NT2/D1 (cell line): ENCODE data around the gene RAX2.

Experiments
- DNase-seq: peaks from one replicate; pipeline ENCODE4 v3.0.0-alpha.2; 2011; ENCODE audit warnings: low read depth, low spot score
- H3K27me3 ChIP-seq: 2 replicates; pipeline ENCODE4 v1.6.0; 2011; ENCODE audit warnings: mild to moderate bottlenecking; ENCODE audit not compliant: insufficient read length, insufficient read depth
- H3K36me3 ChIP-seq: 2 replicates; pipeline ENCODE4 v1.6.1; 2011; ENCODE audit warnings: mild to moderate bottlenecking, low read length, mixed read lengths; ENCODE audit not compliant: insufficient read depth, insufficient read length
- H3K4me1 ChIP-seq: 2 replicates; pipeline ENCODE4 v1.5.1; 2011; ENCODE audit not compliant: insufficient read depth, insufficient read length
- H3K4me3 ChIP-seq: 2 replicates; pipeline ENCODE4 v1.5.1; 2011; ENCODE audit warnings: low read depth; ENCODE audit not compliant: insufficient read length
- H3K9ac ChIP-seq: 2 replicates; pipeline ENCODE4 v1.6.0; 2011; ENCODE audit warnings: low read depth; ENCODE audit not compliant: insufficient read length
- H3K9me3 ChIP-seq: 2 replicates; pipeline ENCODE4 v1.5.1; 2011; ENCODE audit warnings: mild to moderate bottlenecking, low read length; ENCODE audit not compliant: insufficient read depth
- SUZ12 ChIP-seq: IDR thresholded peaks from 2 replicates; pipeline ENCODE4 v1.6.1; 2011; ENCODE audit not compliant: insufficient read length, insufficient read depth; ENCODE audit errors: extremely low read depth
- YY1 ChIP-seq: IDR thresholded peaks from 2 replicates; pipeline ENCODE4 v1.6.1; 2011; ENCODE audit not compliant: insufficient read length, insufficient read depth
- ZNF274 ChIP-seq: IDR thresholded peaks from 2 replicates; pipeline ENCODE4 v1.6.1; 2011; ENCODE audit warnings: mild to moderate bottlenecking, low read depth, low read length

The RAX2 gene

GRCh38 chr19:3719868-3720267, 52.2 kb downstream of the RAX2 start:
- Histone ChIP-seq H3K9me3 (no peaks in the 10 kb centered on the region), H3K27me3 (no peaks in the 10 kb centered on the region), H3K36me3 (no peaks in the 10 kb centered on the region), H3K4me1 (peaks cover 11% of the 10 kb centered on the region), H3K9ac (no peak overlapping the region), H3K4me3 (no peak overlapping the region)
- no peak for TF ChIP-seq ZNF274
- TF ChIP-seq SUZ12: no peak
- TF ChIP-seq YY1: no peak
- DNase-seq: no peak
